ENCODE measurements around the gene GSTM3.
"Not testable (repeated sequence)": the region's sequence is repeated elsewhere in the genome, so short reads cannot be mapped to it uniquely, and the experiment has no call there.

GSTM3 gene

GRCh38 chr1:109689844-109690405 is 50.9 kb downstream of the GSTM3 start:
- Histone ChIP-seq H3F3A (ENCODE audit: control insufficient read depth, insufficient read depth) (no peaks in the 10 kb centered on the region), H3K4me2 (ENCODE audit: low read length) (no peak overlapping the region), H4K20me1 (ENCODE audit: control insufficient read depth, insufficient read depth, low read depth, low read length) (no peaks in the 10 kb centered on the region), H3K4me3 (ENCODE audit: low read length) (no peak overlapping the region), H3K27me3 (ENCODE audit: control insufficient read depth, low read length) (no peaks in the 10 kb centered on the region), H3K4me1 (ENCODE audit: control insufficient read depth, low read length) (no peaks in the 10 kb centered on the region), H3K9me2 (replicated peaks; ENCODE audit: control insufficient read depth, low read length) (no peaks in the 10 kb centered on the region), H3K9me3 (ENCODE audit: control insufficient read depth, insufficient read depth, low read length) (no peaks in the 10 kb centered on the region), H3K27ac (ENCODE audit: low read depth, low read length) (no peak overlapping the region), H3K79me2 (ENCODE audit: control insufficient read depth, low read length) (no peaks in the 10 kb centered on the region), H3K36me3 (ENCODE audit: control insufficient read depth, low read length) (no peaks in the 10 kb centered on the region)
- TF ChIP-seq CTCF (IDR thresholded peaks at IDR 0.05; ENCODE audit: low read depth, low read length, poor library complexity, severe bottlenecking) (no peak), EZH2phosphoT487 (IDR thresholded peaks at IDR 0.05; ENCODE audit: borderline replicate concordance, low read length) (no peak)

- H3K79me2 ChIP-seq (ENCODE audit: control insufficient read depth, low read length): no peaks in the 10 kb centered on the region
- H3K4me3 ChIP-seq (ENCODE audit: low read length): no peak within 1 kb of the TSS
- no peak within 1 kb of the TSS for H3K4me2 ChIP-seq (ENCODE audit: low read length)
Observed at GRCh38 chr1:109687641-109688499, 53.0 kb downstream of the GSTM3 start, which contains the start of gene GSTM1. Gene GSTM1, plus strand, starts transcription at chr1:109687817. Its CDS starts 57 bp downstream, at chr1:109687874.

GRCh38 chr1:109687109-109687508 is 53.7 kb downstream of the GSTM3 start:
- H3K27ac ChIP-seq (ENCODE audit: low read depth, low read length); H3K9me2 ChIP-seq (replicated peaks; ENCODE audit: control insufficient read depth, low read length); H3K27me3 ChIP-seq (ENCODE audit: control insufficient read depth, low read length); H3K4me2 ChIP-seq (ENCODE audit: low read length); H3K9me3 ChIP-seq (ENCODE audit: control insufficient read depth, insufficient read depth, low read length); H3F3A ChIP-seq (ENCODE audit: control insufficient read depth, insufficient read depth); H3K79me2 ChIP-seq (ENCODE audit: control insufficient read depth, low read length); H3K4me1 ChIP-seq (ENCODE audit: control insufficient read depth, low read length); H4K20me1 ChIP-seq (ENCODE audit: control insufficient read depth, insufficient read depth, low read depth, low read length); H3K4me3 ChIP-seq (ENCODE audit: low read length); H3K36me3 ChIP-seq (ENCODE audit: control insufficient read depth, low read length): not testable (repeated sequence)

More at GRCh38 chr1:109687641-109688499, 53.0 kb downstream of the GSTM3 start, which contains the start of gene GSTM1:
- Histone ChIP-seq H3K9me3 (ENCODE audit: control insufficient read depth, insufficient read depth, low read length) (no peaks in the 10 kb centered on the region), H3K9me2 (replicated peaks; ENCODE audit: control insufficient read depth, low read length) (no peaks in the 10 kb centered on the region), H3K27ac (ENCODE audit: low read depth, low read length) (no peak within 1 kb of the TSS), H3K27me3 (ENCODE audit: control insufficient read depth, low read length) (no peaks in the 10 kb centered on the region), H3K36me3 (ENCODE audit: control insufficient read depth, low read length) (no peaks in the 10 kb centered on the region), H4K20me1 (ENCODE audit: control insufficient read depth, insufficient read depth, low read depth, low read length) (no peaks in the 10 kb centered on the region), H3F3A (ENCODE audit: control insufficient read depth, insufficient read depth) (no peaks in the 10 kb centered on the region), H3K4me1 (ENCODE audit: control insufficient read depth, low read length) (no peaks in the 10 kb centered on the region)
- TF ChIP-seq EZH2phosphoT487 (IDR thresholded peaks at IDR 0.05; ENCODE audit: borderline replicate concordance, low read length): no peak
- no peak for TF ChIP-seq CTCF (IDR thresholded peaks at IDR 0.05; ENCODE audit: low read depth, low read length, poor library complexity, severe bottlenecking)

- H3K79me2 ChIP-seq (ENCODE audit: control insufficient read depth, low read length); H3F3A ChIP-seq (ENCODE audit: control insufficient read depth, insufficient read depth); H3K27me3 ChIP-seq (ENCODE audit: control insufficient read depth, low read length); H3K4me3 ChIP-seq (ENCODE audit: low read length); H3K9me3 ChIP-seq (ENCODE audit: control insufficient read depth, insufficient read depth, low read length); H3K4me2 ChIP-seq (ENCODE audit: low read length); H3K9me2 ChIP-seq (replicated peaks; ENCODE audit: control insufficient read depth, low read length); H3K27ac ChIP-seq (ENCODE audit: low read depth, low read length); H3K4me1 ChIP-seq (ENCODE audit: control insufficient read depth, low read length); H3K36me3 ChIP-seq (ENCODE audit: control insufficient read depth, low read length); H4K20me1 ChIP-seq (ENCODE audit: control insufficient read depth, insufficient read depth, low read depth, low read length): not testable (repeated sequence)
Observed at GRCh38 chr1:109685890-109686289, 54.9 kb downstream of the GSTM3 start.

- not testable (repeated sequence) for H3F3A ChIP-seq (ENCODE audit: control insufficient read depth, insufficient read depth); H3K79me2 ChIP-seq (ENCODE audit: control insufficient read depth, low read length); H3K4me1 ChIP-seq (ENCODE audit: control insufficient read depth, low read length); H3K27me3 ChIP-seq (ENCODE audit: control insufficient read depth, low read length); H3K27ac ChIP-seq (ENCODE audit: low read depth, low read length); H3K4me2 ChIP-seq (ENCODE audit: low read length); H3K4me3 ChIP-seq (ENCODE audit: low read length); H3K9me2 ChIP-seq (replicated peaks; ENCODE audit: control insufficient read depth, low read length); H4K20me1 ChIP-seq (ENCODE audit: control insufficient read depth, insufficient read depth, low read depth, low read length); H3K36me3 ChIP-seq (ENCODE audit: control insufficient read depth, low read length); H3K9me3 ChIP-seq (ENCODE audit: control insufficient read depth, insufficient read depth, low read length)
Observed at GRCh38 chr1:109685399-109685798, 55.4 kb downstream of the GSTM3 start.

- H3K4me1 ChIP-seq (ENCODE audit: control insufficient read depth, low read length); H3K27ac ChIP-seq (ENCODE audit: low read depth, low read length); H3F3A ChIP-seq (ENCODE audit: control insufficient read depth, insufficient read depth); H4K20me1 ChIP-seq (ENCODE audit: control insufficient read depth, insufficient read depth, low read depth, low read length); H3K9me3 ChIP-seq (ENCODE audit: control insufficient read depth, insufficient read depth, low read length); H3K36me3 ChIP-seq (ENCODE audit: control insufficient read depth, low read length); H3K4me3 ChIP-seq (ENCODE audit: low read length); H3K4me2 ChIP-seq (ENCODE audit: low read length); H3K79me2 ChIP-seq (ENCODE audit: control insufficient read depth, low read length); H3K27me3 ChIP-seq (ENCODE audit: control insufficient read depth, low read length); H3K9me2 ChIP-seq (replicated peaks; ENCODE audit: control insufficient read depth, low read length): not testable (repeated sequence)
Observed at GRCh38 chr1:109684777-109685176, 56.1 kb downstream of the GSTM3 start.

All from DOHH2 (cell line).